ENCODE results near the gene EFCAB11. TPM values are rescaled to one million over a fixed set of nuclear protein-coding genes. Genes with fewer than 3 reads are reported as not detected.

The EFCAB11 gene
- total and polyA plus RNA-seq, 2 of the 8 experiments (the other 6 are each of a cell fraction or from before 2014, with no cell fraction given) = 6.8 to 12.8 TPM

GRCh38 chr14:89866458-89866857 lies 88.1 kb downstream of the EFCAB11 start:
- H3K9me3 ChIP-seq (ENCODE audit: insufficient read depth in 2 of 2, low read depth in 1 of 2, low read length in 1 of 2) = peaks cover 2 to 4% of the 10 kb centered on the region in 2 experiments; a peak in 2 of 4 replicates
- WGBS, 2 experiments (ENCODE audit: extremely low coverage in 1 of 2, insufficient coverage in 1 of 2, insufficient read length in 1 of 2, insufficient replicate concordance in 2 of 2, low coverage in 1 of 2, low lambda C conversion rate in 2 of 2, missing lambda C conversion rate in 1 of 2) = 91% methylated on average over 3 of the region's 3 CpGs; no CpG with 5 or more reads in 1 of the 2 experiments
- no peak overlapping the region for H3K4me3 ChIP-seq (ENCODE audit: extremely low read depth in 1 of 4, insufficient read depth in 2 of 4, low read depth in 3 of 4, low read length in 4 of 4)
- 0 out of 2 replicates have a peak overlapping the region, but pooled peaks have one; percentile 43 for H2BK20ac ChIP-seq (ENCODE audit: low read length)
- 0 out of 2 replicates have a peak overlapping the region, but pooled peaks have one; percentile 53 for H2AK5ac ChIP-seq (ENCODE audit: low read depth, low read length)
- no peak overlapping the region for H2BK12ac ChIP-seq (ENCODE audit: low read depth, low read length)
- no peaks in the 10 kb centered on the region for H3K27me3 ChIP-seq (replicated peaks in 1 of 4; ENCODE audit: control insufficient read depth in 3 of 4, extremely low read depth in 1 of 4, insufficient read depth in 3 of 4, low read length in 3 of 4)
- H2BK5ac ChIP-seq (ENCODE audit: low read depth, low read length) = no peak overlapping the region
- H3K9ac ChIP-seq (replicated peaks in 1 of 4; ENCODE audit: extremely low read depth in 1 of 4, low read depth in 3 of 4, low read length in 3 of 4) = no peak overlapping the region
- no peak overlapping the region for H2AFZ ChIP-seq (ENCODE audit: low read length)
- H3K27ac ChIP-seq (ENCODE audit: low read depth, low read length) = no peak overlapping the region
- POLR2A ChIA-PET (ENCODE audit: partially characterized antibody) = no interaction called here
- H3K14ac ChIP-seq (ENCODE audit: insufficient read length) = no peak overlapping the region
- H3K23ac ChIP-seq (ENCODE audit: insufficient read length) = no peak overlapping the region
- no peak overlapping the region for H4K91ac ChIP-seq (replicated peaks; ENCODE audit: insufficient read length, low read length)
- no peak for FAIRE-seq
- H4K20me1 ChIP-seq (replicated peaks in 1 of 2; ENCODE audit: control insufficient read depth in 1 of 2, insufficient read depth in 2 of 2, low read length in 2 of 2) = no peaks in the 10 kb centered on the region
- H3K4me1 ChIP-seq (replicated peaks in 1 of 4; ENCODE audit: control insufficient read depth in 3 of 4, insufficient read depth in 4 of 4, low read length in 3 of 4) = no peaks in the 10 kb centered on the region
- no peak overlapping the region for H3K18ac ChIP-seq (ENCODE audit: extremely low read depth, low read length)
- no peak overlapping the region for H4K5ac ChIP-seq (ENCODE audit: insufficient read length, low read depth, low read length)
- no peaks in the 10 kb centered on the region for H3K79me1 ChIP-seq (ENCODE audit: low read depth, low read length)
- no peak overlapping the region for H4K8ac ChIP-seq (ENCODE audit: extremely low read depth, insufficient read depth, low read length)
- no peak overlapping the region for H2BK15ac ChIP-seq (ENCODE audit: low read length)
- CTCF ChIA-PET (ENCODE audit: partially characterized antibody) = no interaction called here
- no peak overlapping the region for H3K4ac ChIP-seq (replicated peaks; ENCODE audit: insufficient read length, low read depth, low read length)
- no peak overlapping the region for H3K4me2 ChIP-seq (ENCODE audit: insufficient read depth in 1 of 2, low read depth in 2 of 2, low read length in 2 of 2)
- TF ChIP-seq RFX5 (IDR thresholded peaks at IDR 0.05; ENCODE audit: borderline replicate concordance, low read depth, low read length) (no peak), GABPA (IDR thresholded peaks at IDR 0.05; ENCODE audit: borderline replicate concordance, insufficient read depth, low read length) (no peak)
- no peaks in the 10 kb centered on the region for H3K79me2 ChIP-seq (ENCODE audit: control insufficient read depth in 1 of 2, insufficient read depth in 2 of 2, low read length in 2 of 2)
- no peak overlapping the region for H2BK120ac ChIP-seq (replicated peaks; ENCODE audit: low read depth, low read length)
- H3K56ac ChIP-seq (replicated peaks; ENCODE audit: insufficient read length, low read depth, low read length) = no peak overlapping the region
- H3K36me3 ChIP-seq (ENCODE audit: control insufficient read depth in 2 of 4, insufficient read depth in 4 of 4, low read length in 3 of 4) = no peaks in the 10 kb centered on the region
- DNase-seq (ENCODE audit: low read depth in 1 of 2, low spot score in 2 of 2) = no peak
- no peaks in the 10 kb centered on the region for H3K23me2 ChIP-seq (ENCODE audit: low read depth, low read length)
